DOHH2 (cell line): ENCODE measurements around the gene NAPG.

ENCODE experiments used
- CTCF ChIP-seq: fragments of 200-600 bp; sonication (generic); IDR thresholded peaks from one replicate; pipeline ENCODE4 v1.5.1; 2014; ENCODE audit warnings: antibody characterized with exemption, mild to moderate bottlenecking, low read depth, low read length; ENCODE audit not compliant: poor library complexity, severe bottlenecking
- EZH2phosphoT487 ChIP-seq: fragments of 200-600 bp; sonication (generic); IDR thresholded peaks from 2 replicates; pipeline ENCODE4 v1.6.1; 2017; ENCODE audit warnings: borderline replicate concordance, mild to moderate bottlenecking, antibody characterized with exemption, low read length, moderate library complexity, mixed read lengths

- no peak for TF ChIP-seq CTCF
- TF ChIP-seq EZH2phosphoT487, result no peak
Measured at GRCh38 chr18:10522574-10522973, 3.3 kb upstream of the NAPG start.
